Left colon (tissue), 2 donors: ENCODE results near the gene C2. TPM values are rescaled to one million over a fixed set of nuclear protein-coding genes. Genes with fewer than 3 reads are reported as not detected.
"Not testable (repeated sequence)": the region's sequence is repeated elsewhere in the genome, so short reads cannot be mapped to it uniquely, and the experiment has no call there.

Source experiments
- ATAC-seq: fragments of 200-7000 bp; cut with Tn5 transposase; one replicate; pipeline ENCODE4 v1.9.1; 2020; ENCODE audit warnings: mild to moderate bottlenecking, moderate library complexity
- DNase-seq, 2 donors: peaks; one replicate each; pipeline ENCODE4 v3.0.0-alpha.2; 2020
- intact Hi-C, 2 donors: fragments of 100-400 bp; cut with DNase I in 1 of 2; cut with micrococcal nuclease in 1 of 2; formaldehyde crosslinking; loops; one replicate each; pipeline versions ENCODE4 v1.11.2 to v1.14.0; 2022; cut with DNase I, micrococcal nuclease
- total RNA-seq, 2 donors: library from RNA; stranded (reverse); fragmentation: NEBNext Ultra II Directional; extraction: Animal tissue kit (Norgen Biotek cat#: 25700); gene quantifications; one replicate each; pipeline ENCODE4 v1.2.1, GENCODE V29; 2021
- donor health status: DM: no; HTN: no; CAD: no.
- donor health status: DM: yes; HTN: yes; CAD: no.

C2 gene
- total RNA-seq, 2 donors from 2014 or later = 6.1 to 18.2 TPM

- DNase-seq (no peak), ATAC-seq (no peak)
- intact Hi-C loops = no loop called here
Observed at GRCh38 chr6:31915756-31916155, 11.8 kb upstream of the C2 start.

- no peak for DNase-seq
- ATAC-seq = no peak
- intact Hi-C loops = no loop called here
Observed at GRCh38 chr6:31918069-31918720, 9.3 kb upstream of the C2 start.

DNA sequence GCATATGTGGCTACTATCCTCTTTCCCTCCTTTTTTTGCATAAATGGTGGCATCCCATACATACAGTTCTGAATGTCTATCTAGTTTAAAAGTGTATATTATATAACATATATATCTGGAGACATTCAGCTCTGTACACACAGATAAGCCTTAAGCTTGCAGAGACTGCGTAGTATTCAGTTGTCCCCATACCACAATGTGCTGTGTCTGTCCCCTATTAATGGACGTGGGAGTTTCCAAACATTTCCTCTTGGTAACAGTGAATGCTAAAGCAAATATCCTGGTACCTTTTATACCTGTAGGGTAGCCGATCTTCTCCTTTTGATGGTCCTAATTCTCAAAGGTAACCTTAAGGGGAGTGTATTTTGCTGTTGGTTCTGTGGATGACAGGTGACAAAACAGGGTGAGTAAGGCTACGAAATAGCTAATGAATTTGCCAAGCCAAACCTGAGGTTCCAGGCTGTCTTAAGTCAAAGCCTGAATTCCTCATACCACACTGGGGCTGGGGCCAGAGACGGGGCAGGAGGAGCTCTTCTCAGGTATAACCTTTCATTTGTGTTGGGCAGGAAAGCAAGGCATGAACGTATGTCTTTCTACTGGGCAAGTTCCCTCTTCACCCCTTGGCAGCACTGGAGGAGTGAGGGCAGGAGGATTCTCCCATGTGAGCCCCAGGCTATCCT lies 7.8 kb upstream of the C2 start:
- DNase-seq (no peak), ATAC-seq (no peak)
- intact Hi-C loops = no loop called here

DNA sequence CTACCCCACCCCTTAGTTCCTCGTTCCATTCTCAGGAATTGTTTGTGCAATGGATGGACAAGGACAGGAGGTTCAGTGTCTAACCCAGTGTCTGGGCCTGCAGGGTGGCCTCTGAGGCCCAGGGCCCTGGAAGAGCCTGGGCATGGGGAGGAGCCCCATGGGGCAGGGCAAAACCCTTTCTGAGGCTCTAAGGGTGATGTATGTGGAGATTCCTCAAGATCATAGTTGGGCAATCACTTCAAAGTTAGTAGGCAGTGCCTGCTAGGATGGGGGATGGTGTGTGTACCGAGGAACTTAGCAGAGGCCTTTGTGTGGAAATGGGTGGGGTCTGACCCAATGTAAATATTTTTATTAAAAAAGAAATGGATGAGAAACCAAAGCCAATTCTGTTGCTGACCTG lies 6.7 kb upstream of the C2 start:
- intact Hi-C loops = no loop called here
- ATAC-seq = no peak
- DNase-seq = no peak

- intact Hi-C loops = no loop called here
- ATAC-seq (no peak), DNase-seq (peak in 1 of 2 donors; percentile 26)
Observed at GRCh38 chr6:31922942-31923341, 4.6 kb upstream of the C2 start.

GRCh38 chr6:31927863-31928671 lies 550 bp downstream of the C2 start:
- no peak for DNase-seq
- ATAC-seq = no peak
- intact Hi-C loops = no loop called here

- DNase-seq (no peak), ATAC-seq (no peak)
- intact Hi-C loops = no loop called here
Observed at GRCh38 chr6:31928672-31928939, 1.1 kb downstream of the C2 start.

GRCh38 chr6:31930962-31931361 lies 3.4 kb downstream of the C2 start:
- DNase-seq = no peak
- ATAC-seq = no peak
- intact Hi-C loops = no loop called here

DNA sequence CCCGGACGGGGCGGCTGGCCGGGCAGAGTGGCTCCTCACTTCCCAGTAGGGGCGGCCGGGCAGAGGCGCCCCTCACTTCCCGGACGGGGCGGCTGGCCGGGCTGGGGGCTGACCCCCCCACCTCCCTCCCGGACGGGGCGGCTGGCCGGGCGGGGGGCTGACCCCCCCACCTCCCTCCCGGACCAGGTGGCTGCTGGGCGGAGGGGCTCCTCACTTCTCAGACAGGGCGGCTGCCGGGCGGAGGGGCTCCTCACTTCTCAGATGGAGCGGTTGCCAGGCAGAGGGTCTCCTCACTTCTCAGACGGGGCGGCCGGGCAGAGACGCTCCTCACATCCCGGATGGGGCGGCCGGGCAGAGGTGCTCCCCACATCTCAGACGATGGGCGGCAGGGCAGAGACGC lies 4.6 kb downstream of the C2 start:
- DNase-seq, intact Hi-C loops, ATAC-seq: not testable (repeated sequence)

DNA sequence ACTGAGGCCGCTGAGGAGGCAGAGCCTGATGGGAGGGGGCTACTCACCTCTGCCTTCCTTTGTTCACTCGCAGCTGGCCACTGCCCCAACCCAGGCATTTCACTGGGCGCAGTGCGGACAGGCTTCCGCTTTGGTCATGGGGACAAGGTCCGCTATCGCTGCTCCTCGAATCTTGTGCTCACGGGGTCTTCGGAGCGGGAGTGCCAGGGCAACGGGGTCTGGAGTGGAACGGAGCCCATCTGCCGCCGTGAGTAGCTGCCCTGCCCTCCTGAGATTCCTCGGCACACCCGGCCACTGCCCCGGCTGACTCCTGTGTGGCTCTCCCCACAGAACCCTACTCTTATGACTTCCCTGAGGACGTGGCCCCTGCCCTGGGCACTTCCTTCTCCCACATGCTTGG lies 6.0 kb downstream of the C2 start:
- DNase-seq (no peak), ATAC-seq (no peak)
- intact Hi-C loops = no loop called here

DNA sequence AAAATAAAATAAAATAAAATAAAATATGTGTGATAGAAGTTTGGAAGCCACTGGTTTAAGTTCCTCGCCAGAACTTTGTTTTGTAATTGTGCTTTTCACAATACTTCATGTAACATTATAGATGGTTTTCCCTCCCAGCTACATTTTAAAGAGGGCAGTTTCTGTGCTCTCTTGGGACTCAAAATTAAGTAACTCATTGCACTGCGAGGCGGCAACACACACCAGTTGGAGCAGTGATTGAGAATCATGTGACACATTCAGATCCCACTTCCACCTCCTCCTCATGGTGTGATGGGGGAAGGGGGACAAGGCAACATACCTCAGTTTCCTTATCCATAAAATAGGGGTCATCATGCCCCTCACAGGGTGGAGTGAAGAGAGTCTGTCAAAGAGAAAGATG lies 7.5 kb downstream of the C2 start:
- ATAC-seq (no peak), DNase-seq (no peak)
- intact Hi-C loops = no loop called here

DNA sequence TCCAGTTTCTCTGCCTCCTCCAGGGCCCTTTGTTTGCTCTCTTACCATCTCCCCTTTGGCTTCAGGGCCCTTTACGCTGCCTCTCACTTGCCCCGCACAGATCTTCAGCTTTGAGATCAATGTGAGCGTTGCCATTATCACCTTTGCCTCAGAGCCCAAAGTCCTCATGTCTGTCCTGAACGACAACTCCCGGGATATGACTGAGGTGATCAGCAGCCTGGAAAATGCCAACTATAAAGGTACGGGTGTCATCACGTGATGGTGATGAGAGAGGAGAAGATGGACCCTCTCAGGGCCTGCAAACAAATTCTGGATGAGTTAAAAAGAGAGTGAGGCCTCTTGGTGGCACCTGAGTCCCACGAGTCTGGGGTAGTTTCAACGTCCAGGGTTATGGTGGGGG lies 8.3 kb downstream of the C2 start:
- ATAC-seq (no peak), DNase-seq (no peak)
- intact Hi-C loops = no loop called here

- ATAC-seq (no peak), DNase-seq (no peak)
- intact Hi-C loops = no loop called here
Observed at GRCh38 chr6:31940256-31940664, 12.7 kb downstream of the C2 start.

DNA sequence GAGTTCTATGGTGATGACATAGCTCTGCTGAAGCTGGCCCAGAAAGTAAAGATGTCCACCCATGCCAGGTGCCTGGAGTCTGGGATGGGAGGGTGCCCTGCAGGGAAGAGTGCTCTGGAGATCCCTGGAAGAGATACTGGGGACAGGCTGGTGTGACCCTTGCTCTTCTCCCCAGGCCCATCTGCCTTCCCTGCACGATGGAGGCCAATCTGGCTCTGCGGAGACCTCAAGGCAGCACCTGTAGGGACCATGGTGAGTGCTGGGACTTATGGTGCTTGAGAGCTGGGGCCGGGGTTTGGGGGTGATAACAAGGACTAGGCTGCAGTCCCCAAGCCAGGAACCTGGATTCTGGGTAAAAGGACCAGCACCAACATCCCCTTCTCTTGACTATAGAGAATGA lies 16.2 kb downstream of the C2 start:
- ATAC-seq = no peak
- intact Hi-C loops = no loop called here

GRCh38 chr6:31945154-31945506 lies 17.6 kb downstream of the C2 start:
- intact Hi-C loops = no loop called here
- ATAC-seq = no peak

More for the DNA sequence above, 16.2 kb downstream of the C2 start:
- DNase-seq = no peak

GRCh38 chr6:31945507-31946369 lies 18.2 kb downstream of the C2 start, which contains the start of gene CFB:
Gene CFB, plus strand, starts transcription at chr6:31946095. Its CDS starts 127 bp downstream, at chr6:31946222.
- ATAC-seq (peak; percentile 93), DNase-seq (peak; percentile 76 to 94)
- intact Hi-C loops = no loop called here

More at GRCh38 chr6:31945154-31945506, 17.6 kb downstream of the C2 start:
- no peak for DNase-seq

GRCh38 chr6:31946370-31946885 lies 18.9 kb downstream of the C2 start:
- DNase-seq (no peak), ATAC-seq (no peak)
- intact Hi-C loops = no loop called here

- no peak for ATAC-seq
- intact Hi-C loops = no loop called here
- no peak for DNase-seq
Observed at GRCh38 chr6:31947070-31947675, 19.7 kb downstream of the C2 start.

GRCh38 chr6:31947864-31948263 lies 20.3 kb downstream of the C2 start:
- DNase-seq (no peak), ATAC-seq (no peak)
- intact Hi-C loops = no loop called here
